Endothelial cell of umbilical vein (primary cell): ENCODE measurements around the gene USP4. TPM values are rescaled to one million over a fixed set of nuclear protein-coding genes. Genes with fewer than 3 reads are reported as not detected.

Source experiments
- BruUV-seq: library from RNA; stranded (reverse); fragments of 400-500 nt; replicated peaks from 2 replicates; lab custom pipeline; 2021; lab: Mats Ljungman, UMichigan
- CTCF ChIA-PET: fragments of 300-600, 350-600 bp; sonication (Branson Sonifier 250); formaldehyde crosslinking; loops from one replicate; lab custom pipeline; 2021; ENCODE audit warnings: antibody characterized with exemption, inconsistent platforms; lab: Charles Lee
- POLR2A ChIA-PET: fragments of 300-600, 350-600 bp; sonication (Branson Sonifier 250); formaldehyde crosslinking; loops from one replicate; lab custom pipeline; 2021; ENCODE audit warnings: antibody characterized with exemption, inconsistent platforms; lab: Charles Lee
- DNase-seq: peaks from one replicate; pipeline ENCODE4 v3.0.0-alpha.2; 2011; ENCODE audit warnings: low read depth, low spot score
- FAIRE-seq: peaks from 2 replicates; lab custom pipeline; 2011; peaks lifted over from hg19 to GRCh38; lab: Jason Lieb, UNC
- H2AFZ ChIP-seq: 2 replicates; pipeline ENCODE4 v1.6.0; 2012; ENCODE audit warnings: low read depth, low read length, control low read depth, inconsistent platforms
- H3K27ac ChIP-seq: 2 replicates; pipeline ENCODE4 v1.5.1; 2011; ENCODE audit warnings: low read depth, mild to moderate bottlenecking, control low read depth, low read length, moderate library complexity; ENCODE audit not compliant: insufficient read depth
- H3K27me3 ChIP-seq, 2 experiments: 2 replicates each; pipeline versions ENCODE4 v1.6.0 to v1.6.1; 2011; ENCODE audit warnings: low read length in 2 of 2, mixed read lengths in 1 of 2; ENCODE audit not compliant: control insufficient read depth in 2 of 2, insufficient read depth in 2 of 2
- H3K36me3 ChIP-seq, 2 experiments: 2 replicates in 1 of 2; 3 replicates in 1 of 2; pipeline ENCODE4 v1.5.1; 2011; ENCODE audit warnings: low read length in 2 of 2, mild to moderate bottlenecking in 1 of 2, moderate library complexity in 1 of 2; ENCODE audit not compliant: control insufficient read depth in 2 of 2, insufficient read depth in 2 of 2; ENCODE audit errors: extremely low read depth in 1 of 2
- H3K4me1 ChIP-seq: 3 replicates; pipeline ENCODE4 v1.5.1; 2011; ENCODE audit warnings: mild to moderate bottlenecking, low read length; ENCODE audit not compliant: control insufficient read depth, insufficient read depth; ENCODE audit errors: extremely low read depth
- H3K4me2 ChIP-seq: 2 replicates; pipeline ENCODE4 v1.6.1; 2011; ENCODE audit warnings: low read length, control low read depth, mixed read lengths; ENCODE audit not compliant: insufficient read depth
- H3K4me3 ChIP-seq, 3 experiments: fragments of 200-600 bp in 1 of 3; sonication (generic), shearing (Covaris generic) in 1 of 3; replicated peaks in 1 of 3; 2 replicates each; pipeline ENCODE4 v1.5.1; 2011 to 2016; ENCODE audit warnings: control low read depth in 3 of 3, low read length in 3 of 3, mild to moderate bottlenecking in 2 of 3, inconsistent platforms in 1 of 3, low read depth in 1 of 3, moderate library complexity in 1 of 3; ENCODE audit not compliant: insufficient read depth in 1 of 3
- H3K79me2 ChIP-seq: 2 replicates; pipeline ENCODE4 v1.6.0; 2012; ENCODE audit warnings: low read length, inconsistent platforms; ENCODE audit not compliant: control insufficient read depth, insufficient read depth
- H3K9ac ChIP-seq: replicated peaks from 2 replicates; pipeline ENCODE3; 2011; ENCODE audit warnings: low read length, control low read depth; ENCODE audit not compliant: insufficient read depth; ENCODE audit errors: extremely low read depth
- H3K9me1 ChIP-seq: replicated peaks from 3 replicates; pipeline ENCODE4 v1.6.0; 2011; ENCODE audit warnings: mild to moderate bottlenecking, low read length; ENCODE audit not compliant: control insufficient read depth, insufficient read depth; ENCODE audit errors: extremely low read depth
- H3K9me3 ChIP-seq: replicated peaks from 2 replicates; pipeline ENCODE4 v1.5.1; 2012; ENCODE audit warnings: low read length, inconsistent platforms; ENCODE audit not compliant: control insufficient read depth, insufficient read depth
- H4K20me1 ChIP-seq: replicated peaks from 2 replicates; pipeline ENCODE3; 2011; ENCODE audit warnings: mild to moderate bottlenecking, low read length; ENCODE audit not compliant: control insufficient read depth, insufficient read depth; ENCODE audit errors: extremely low read depth
- CTCF ChIP-seq, 2 donors: IDR thresholded peaks; 1 replicate in 1 of 2; 2 replicates in 1 of 2; pipeline ENCODE4 v1.5.1; 2011; ENCODE audit warnings: low read length in 2 of 2, mild to moderate bottlenecking in 2 of 2, moderate library complexity in 2 of 2, control low read depth in 1 of 2, inconsistent platforms in 1 of 2, low read depth in 1 of 2; ENCODE audit not compliant: insufficient read depth in 1 of 2; ENCODE audit errors: extremely low read depth in 1 of 2
- EZH2 ChIP-seq: IDR thresholded peaks from 2 replicates; pipeline ENCODE4 v1.6.1; 2012; ENCODE audit warnings: borderline replicate concordance, low read depth, mild to moderate bottlenecking, moderate library complexity, low read length, inconsistent platforms; ENCODE audit not compliant: severe bottlenecking
- FOS ChIP-seq: IDR thresholded peaks from 2 replicates; pipeline ENCODE4 v1.6.1; 2011; ENCODE audit warnings: mild to moderate bottlenecking, low read length, moderate library complexity, borderline replicate concordance; ENCODE audit not compliant: insufficient read depth
- GATA2 ChIP-seq: IDR thresholded peaks from 2 replicates; pipeline ENCODE4 v1.7.0; 2011; ENCODE audit warnings: low read depth, mild to moderate bottlenecking, moderate library complexity, mixed read lengths, low read length; ENCODE audit not compliant: insufficient read length, insufficient read depth
- JUN ChIP-seq: IDR thresholded peaks from 2 replicates; pipeline ENCODE4 v1.6.1; 2011; ENCODE audit warnings: borderline replicate concordance, low read depth; ENCODE audit not compliant: insufficient read length, insufficient read depth
- MYC ChIP-seq: IDR thresholded peaks from one replicate; pipeline ENCODE4 v1.6.1; 2011; ENCODE audit warnings: mild to moderate bottlenecking, low read depth, low read length
- POLR2A ChIP-seq: IDR thresholded peaks from 2 replicates; pipeline ENCODE4 v1.6.1; 2012; ENCODE audit warnings: low read depth, mild to moderate bottlenecking, control low read depth, low read length
- POLR2AphosphoS5 ChIP-seq: IDR thresholded peaks from 2 replicates; pipeline ENCODE4 v1.6.1; 2012; ENCODE audit warnings: low read depth, mild to moderate bottlenecking, control low read depth, low read length, moderate library complexity; ENCODE audit not compliant: insufficient read depth
- dilution Hi-C: fragments of 300-500 bp; cut with MboI; formaldehyde crosslinking; loops from one replicate; pipeline ENCODE4 v1.15.0; 2019; ENCODE audit warnings: low sequenced_read_pairs; ENCODE audit not compliant: extremely low pct_ligation_motif_present
- intact Hi-C: fragments of 100-400 bp; cut with micrococcal nuclease; formaldehyde crosslinking; loops from one replicate; pipeline ENCODE4 v1.10.0; 2022
- polyA plus RNA-seq, 4 experiments: library from polyadenylated mRNA; depleted of rRNA in 3 of 4; stranded (reverse) in 3 of 4; unstranded in 1 of 4; fragments of >200 nt; gene quantifications; 2 replicates each; pipeline versions ENCODE4 v1.2.1 to v1.2.3, GENCODE V29; 2011 to 2012; ENCODE audit warnings: missing spikeins in 1 of 4
- total RNA-seq: library from RNA; stranded (reverse); gene quantifications from 2 replicates; pipeline ENCODE4 v1.2.3, GENCODE V29; 2021
- TF ChIP-seq, protein P1 (sequence below): IDR thresholded peaks from 2 replicates; pipeline ENCODE4 v1.6.1; 2011; ENCODE audit not compliant: insufficient read depth, insufficient read length

The USP4 gene
- total and polyA plus RNA-seq, 2 donors (not counting 3 experiments of a cell fraction or from before 2014, with no cell fraction given), result 39.1 to 61.3 TPM

DNA sequence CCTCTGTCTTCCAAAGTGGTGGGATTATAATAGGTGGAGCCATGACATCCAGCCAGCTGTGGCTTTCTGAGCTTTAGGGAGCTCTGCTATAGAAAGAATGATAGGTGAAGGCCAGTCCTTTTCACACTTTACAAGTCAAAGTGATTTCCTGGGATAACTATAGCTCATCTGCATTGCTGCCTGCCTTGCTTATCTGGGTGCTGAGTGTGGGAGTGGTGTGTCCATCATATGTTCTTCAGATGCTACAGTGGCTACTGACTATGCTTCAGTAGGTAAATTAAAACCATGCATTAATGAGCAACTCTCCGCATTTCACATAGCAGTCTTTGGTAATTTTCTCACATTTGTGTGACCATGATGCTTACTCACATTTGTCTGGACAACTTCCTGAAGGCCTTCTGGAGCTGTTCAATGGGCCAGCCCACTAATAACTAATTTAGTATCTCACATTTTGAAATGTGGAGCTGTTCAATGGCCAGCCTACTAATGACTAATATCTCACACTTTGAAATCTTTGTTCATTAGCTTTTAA, 48.5 kb upstream of the USP4 start:
- peak; percentile 53 for FAIRE-seq
- Histone ChIP-seq H3K9ac (no peak overlapping the region), H2AFZ (no peak overlapping the region), H3K27me3 (no peaks in the 10 kb centered on the region), H3K27ac (peak overlapping the region; percentile 39), H3K79me2 (peaks cover 97% of the 10 kb centered on the region), H3K4me2 (no peak overlapping the region), H3K9me3 (no peaks in the 10 kb centered on the region), H4K20me1 (peaks cover 13% of the 10 kb centered on the region), H3K9me1 (peaks cover 2% of the 10 kb centered on the region), H3K4me3 (no peak overlapping the region), H3K36me3 (peaks cover 0 to 2% of the 10 kb centered on the region in 2 experiments), H3K4me1 (peaks cover 8% of the 10 kb centered on the region)
- intact Hi-C loops, result no loop called here
- ChIA-PET POLR2A (interaction anchor here (0.5 to 0.8 kb wide), 2 partner anchors 31 to 631 kb away, joined by 3 to 4 read pairs; no protein-coding TSS in a partner anchor), CTCF (interaction anchor here (0.9 to 2.0 kb wide), 8 partner anchors 8 to 61 kb away, joined by 3 to 14 read pairs (median 4); partner anchors contain the start of genes RHOA, TCTA and USP4)
- dilution Hi-C loops, result no loop called here
- DNase-seq, result no peak
- TF ChIP-seq MYC (no peak), POLR2AphosphoS5 (no peak), POLR2A (no peak), GATA2 (no peak), JUN (no peak), CTCF (IDR thresholded peaks at IDR 0.05; ENCODE audit: extremely low read depth in 1 of 2, insufficient read depth in 1 of 2, low read depth in 1 of 2, low read length in 2 of 2) (no peak), EZH2 (no peak), FOS (no peak)
- TF ChIP-seq, protein P1, sequence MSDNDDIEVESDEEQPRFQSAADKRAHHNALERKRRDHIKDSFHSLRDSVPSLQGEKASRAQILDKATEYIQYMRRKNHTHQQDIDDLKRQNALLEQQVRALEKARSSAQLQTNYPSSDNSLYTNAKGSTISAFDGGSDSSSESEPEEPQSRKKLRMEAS, result no peak
- TSS peak; percentile 2 for BruUV-seq
